SU-DHL-6 (cell line): ENCODE measurements around the gene TMEM120B.

ENCODE experiments used
- EZH2phosphoT487 ChIP-seq: fragments of 200-600 bp; sonication (generic), shearing (Covaris generic); conservative IDR thresholded peaks from 2 replicates; pipeline ENCODE4 v1.6.1; 2018; ENCODE audit warnings: mild to moderate bottlenecking, antibody characterized with exemption, low read length, moderate library complexity, mixed read lengths
- TF ChIP-seq, protein P1 (sequence below): fragments of 200-600 bp; sonication (generic); IDR thresholded peaks from one replicate; pipeline ENCODE4 v1.5.1; 2017; ENCODE audit warnings: antibody characterized with exemption, mild to moderate bottlenecking, low read length, moderate library complexity; ENCODE audit not compliant: insufficient read depth, poor library complexity, severe bottlenecking

DNA sequence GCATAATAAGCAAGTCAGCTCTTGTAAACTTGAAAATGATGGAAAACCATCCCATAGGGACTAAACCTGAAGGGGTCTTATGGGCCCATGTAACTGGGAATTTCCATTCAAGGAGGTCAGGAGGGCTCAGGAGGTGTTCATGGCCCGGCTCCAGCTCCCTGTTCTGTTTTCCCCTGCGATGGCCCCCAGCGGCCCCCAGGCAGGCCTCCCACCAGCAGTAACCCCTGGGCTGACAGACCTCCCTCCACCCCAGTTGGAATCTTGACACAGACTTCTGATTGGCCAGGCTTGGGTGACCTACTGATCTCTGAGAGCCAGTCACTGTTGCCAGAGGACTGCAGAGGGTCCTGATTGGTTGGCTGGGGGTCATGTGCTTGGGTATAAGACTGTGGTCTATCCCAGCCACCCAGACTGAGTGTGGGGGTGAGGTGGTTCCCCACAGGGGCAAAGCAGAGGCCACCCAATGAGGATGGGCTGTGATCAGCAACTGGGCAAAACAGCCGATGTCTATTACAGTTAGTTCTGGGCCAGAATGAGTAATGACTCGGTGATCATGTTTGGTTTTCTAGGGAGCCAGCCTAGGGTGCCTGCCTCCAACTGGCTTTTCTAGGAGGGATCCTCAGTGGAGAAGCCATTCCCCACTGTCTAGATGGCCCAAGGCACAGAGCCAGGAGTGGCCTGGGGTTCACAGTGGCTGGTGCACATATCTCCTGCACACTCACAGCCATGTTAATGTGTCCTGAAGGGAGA lies 53.9 kb downstream of the TMEM120B start:
- TF ChIP-seq, protein P1, sequence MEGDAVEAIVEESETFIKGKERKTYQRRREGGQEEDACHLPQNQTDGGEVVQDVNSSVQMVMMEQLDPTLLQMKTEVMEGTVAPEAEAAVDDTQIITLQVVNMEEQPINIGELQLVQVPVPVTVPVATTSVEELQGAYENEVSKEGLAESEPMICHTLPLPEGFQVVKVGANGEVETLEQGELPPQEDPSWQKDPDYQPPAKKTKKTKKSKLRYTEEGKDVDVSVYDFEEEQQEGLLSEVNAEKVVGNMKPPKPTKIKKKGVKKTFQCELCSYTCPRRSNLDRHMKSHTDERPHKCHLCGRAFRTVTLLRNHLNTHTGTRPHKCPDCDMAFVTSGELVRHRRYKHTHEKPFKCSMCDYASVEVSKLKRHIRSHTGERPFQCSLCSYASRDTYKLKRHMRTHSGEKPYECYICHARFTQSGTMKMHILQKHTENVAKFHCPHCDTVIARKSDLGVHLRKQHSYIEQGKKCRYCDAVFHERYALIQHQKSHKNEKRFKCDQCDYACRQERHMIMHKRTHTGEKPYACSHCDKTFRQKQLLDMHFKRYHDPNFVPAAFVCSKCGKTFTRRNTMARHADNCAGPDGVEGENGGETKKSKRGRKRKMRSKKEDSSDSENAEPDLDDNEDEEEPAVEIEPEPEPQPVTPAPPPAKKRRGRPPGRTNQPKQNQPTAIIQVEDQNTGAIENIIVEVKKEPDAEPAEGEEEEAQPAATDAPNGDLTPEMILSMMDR: no peak
- no peak for TF ChIP-seq EZH2phosphoT487
